PC-3 (cell line): ENCODE results near the gene GPR26. TPM values are rescaled to one million over a fixed set of nuclear protein-coding genes. Genes with fewer than 3 reads are reported as not detected.

Experiments used
- ATAC-seq: fragments of 200-7000 bp; cut with Tn5 transposase; 2 replicates; pipeline ENCODE4 v1.9.1; 2020; ENCODE audit warnings: mild to moderate bottlenecking, moderate library complexity
- BruUV-seq: library from RNA; stranded (reverse); fragments of 400-500 nt; replicated peaks from 2 replicates; lab custom pipeline; 2021; lab: Mats Ljungman, UMichigan
- CTCF ChIA-PET: fragments of 300-600 bp; sonication (Branson Sonifier 250); formaldehyde crosslinking; loops from one replicate; lab custom pipeline; 2022; ENCODE audit warnings: antibody characterized with exemption; lab: Charles Lee
- POLR2A ChIA-PET: fragments of 300-600 bp; sonication (Branson Sonifier 250); formaldehyde crosslinking; loops from one replicate; lab custom pipeline; 2022; ENCODE audit warnings: antibody characterized with exemption; ENCODE audit not compliant: unreplicated experiment; lab: Charles Lee
- DNase-seq: peaks from one replicate; pipeline ENCODE4 v3.0.0-alpha.2; 2015
- H2AFZ ChIP-seq: fragments of 300-600 bp; sonication (generic); 2 replicates; pipeline ENCODE4 v1.6.0; 2016; ENCODE audit warnings: antibody characterized with exemption, low read length
- H3F3A ChIP-seq: fragments of 300-600 bp; sonication (generic); one replicate; pipeline ENCODE4 v1.6.0; 2017; ENCODE audit warnings: antibody characterized with exemption, low read length, control low read depth, mild to moderate bottlenecking; ENCODE audit not compliant: unreplicated experiment
- H3K27ac ChIP-seq: fragments of 300-600 bp; sonication (generic); 2 replicates; pipeline ENCODE4 v1.5.1; 2016; ENCODE audit warnings: mild to moderate bottlenecking, low read length
- H3K27me3 ChIP-seq: fragments of 300-600 bp; sonication (generic); 2 replicates; pipeline ENCODE4 v1.6.1; 2016; ENCODE audit warnings: low read length, mixed read lengths
- H3K36me3 ChIP-seq: fragments of 300-600 bp; sonication (generic); 2 replicates; pipeline ENCODE4 v1.6.1; 2016; ENCODE audit warnings: low read depth, mixed run types, low read length, mixed read lengths
- H3K4me1 ChIP-seq: fragments of 300-600 bp; sonication (generic); 2 replicates; pipeline ENCODE4 v1.5.1; 2016; ENCODE audit warnings: low read length; ENCODE audit not compliant: insufficient read depth
- H3K4me2 ChIP-seq: fragments of 300-600 bp; sonication (generic); 2 replicates; pipeline ENCODE4 v1.6.0; 2016; ENCODE audit warnings: low read length
- H3K4me3 ChIP-seq: fragments of 300-600 bp; sonication (generic); 2 replicates; pipeline ENCODE4 v1.5.1; 2016; ENCODE audit warnings: mild to moderate bottlenecking, low read length, mixed read lengths
- H3K79me2 ChIP-seq: fragments of 300-600 bp; sonication (generic); 2 replicates; pipeline ENCODE4 v1.6.1; 2017; ENCODE audit warnings: low read length, mixed read lengths
- H3K9ac ChIP-seq: fragments of 300-600 bp; sonication (generic); 2 replicates; pipeline ENCODE4 v1.6.0; 2016; ENCODE audit warnings: mild to moderate bottlenecking, low read length
- H3K9me2 ChIP-seq: fragments of 300-600 bp; sonication (generic); replicated peaks from 2 replicates; pipeline ENCODE4 v1.6.1; 2016; ENCODE audit warnings: mixed run types, low read length, mixed read lengths
- H3K9me3 ChIP-seq: fragments of 300-600 bp; sonication (generic); 2 replicates; pipeline ENCODE4 v1.6.1; 2016; ENCODE audit warnings: low read length, mixed read lengths
- H4K20me1 ChIP-seq: fragments of 300-600 bp; sonication (generic); 2 replicates; pipeline ENCODE4 v1.6.1; 2016; ENCODE audit warnings: low read length, mixed read lengths
- CTCF ChIP-seq: fragments of 300-600 bp; sonication (generic); conservative IDR thresholded peaks from 2 replicates; pipeline ENCODE4 v1.5.1; 2017; ENCODE audit warnings: antibody characterized with exemption, low read depth, mild to moderate bottlenecking, low read length
- EZH2 ChIP-seq: fragments of 300-600 bp; sonication (generic); IDR thresholded peaks from one replicate; pipeline ENCODE4 v1.6.1; 2017; ENCODE audit warnings: antibody characterized with exemption, mild to moderate bottlenecking, low read length; ENCODE audit not compliant: unreplicated experiment
- EZH2phosphoT487 ChIP-seq: fragments of 300-600 bp; sonication (generic); IDR thresholded peaks from 2 replicates; pipeline ENCODE4 v1.6.1; 2018; ENCODE audit warnings: mild to moderate bottlenecking, antibody characterized with exemption, low read length, borderline replicate concordance
- intact Hi-C: fragments of 100-400 bp; cut with micrococcal nuclease; formaldehyde crosslinking; loops from 2 replicates; pipeline ENCODE4 v1.9.0; 2023
- total RNA-seq: library from RNA; depleted of rRNA; stranded (reverse); fragments of >200 nt; gene quantifications from 2 replicates; pipeline ENCODE4 v1.2.3, GENCODE V29; 2014

The GPR26 gene
- total RNA-seq, 1 experiment from 2014 or later = not detected

- Histone ChIP-seq H3F3A (no peaks in the 10 kb centered on the region), H3K4me2 (no peak overlapping the region), H3K9me3 (no peaks in the 10 kb centered on the region), H3K9ac (no peak overlapping the region), H3K36me3 (no peaks in the 10 kb centered on the region), H2AFZ (no peak overlapping the region), H3K4me1 (no peaks in the 10 kb centered on the region), H3K9me2 (no peaks in the 10 kb centered on the region), H3K27me3 (peaks cover 30% of the 10 kb centered on the region), H4K20me1 (no peaks in the 10 kb centered on the region), H3K4me3 (no peak overlapping the region), H3K79me2 (no peaks in the 10 kb centered on the region), H3K27ac (no peak overlapping the region)
- ChIA-PET POLR2A (no interaction called here), CTCF (no interaction called here)
- TF ChIP-seq CTCF (no peak), EZH2 (no peak), EZH2phosphoT487 (no peak)
- BruUV-seq = no TSS peak
- DNase-seq = no peak
- ATAC-seq = no peak
- intact Hi-C loops = no loop called here
Measured at GRCh38 chr10:123675811-123676210, 9.7 kb downstream of the GPR26 start.

- H2AFZ ChIP-seq = no peak overlapping the region
- no TSS peak for BruUV-seq
- H3K4me3 ChIP-seq = no peak overlapping the region
- H3K9me3 ChIP-seq = no peaks in the 10 kb centered on the region
- H3K27me3 ChIP-seq = peaks cover 29% of the 10 kb centered on the region
- H4K20me1 ChIP-seq = no peaks in the 10 kb centered on the region
- H3K4me2 ChIP-seq = no peak overlapping the region
- ChIA-PET POLR2A (no interaction called here), CTCF (no interaction called here)
- H3F3A ChIP-seq = no peaks in the 10 kb centered on the region
- no peak overlapping the region for H3K27ac ChIP-seq
- H3K4me1 ChIP-seq = no peaks in the 10 kb centered on the region
- DNase-seq (no peak), ATAC-seq (no peak)
- no peak for TF ChIP-seq EZH2
- no peak for TF ChIP-seq EZH2phosphoT487
- no peak for TF ChIP-seq CTCF
- no peaks in the 10 kb centered on the region for H3K79me2 ChIP-seq
- intact Hi-C loops = no loop called here
- H3K36me3 ChIP-seq = no peaks in the 10 kb centered on the region
- no peak overlapping the region for H3K9ac ChIP-seq
- no peaks in the 10 kb centered on the region for H3K9me2 ChIP-seq
Measured at GRCh38 chr10:123677556-123677955, 11.4 kb downstream of the GPR26 start.

- no peak for TF ChIP-seq EZH2phosphoT487
- no peak for TF ChIP-seq EZH2
- 0 out of 2 replicates have a peak, but pooled peaks have one; percentile 9 for TF ChIP-seq CTCF
- Histone ChIP-seq H2AFZ (no peak overlapping the region), H3K9me3 (no peaks in the 10 kb centered on the region), H3F3A (no peaks in the 10 kb centered on the region), H3K36me3 (no peaks in the 10 kb centered on the region), H3K4me3 (no peak overlapping the region), H3K27me3 (peaks cover 36% of the 10 kb centered on the region), H3K4me1 (no peaks in the 10 kb centered on the region), H3K27ac (no peak overlapping the region), H3K9me2 (no peaks in the 10 kb centered on the region), H3K4me2 (no peak overlapping the region), H3K9ac (no peak overlapping the region), H3K79me2 (no peaks in the 10 kb centered on the region), H4K20me1 (no peaks in the 10 kb centered on the region)
- DNase-seq (no peak), ATAC-seq (no peak)
- no TSS peak for BruUV-seq
- intact Hi-C loops = no loop called here
- CTCF ChIA-PET = no interaction called here
- POLR2A ChIA-PET = no interaction called here
Measured at GRCh38 chr10:123678376-123678775, 12.2 kb downstream of the GPR26 start.
